Activated gamma-delta T cell treated with anti-CD3 and anti-CD28 coated beads, Interleukin-2, amount 50 U/mL, for 16 hours (primary cell): ENCODE results near the gene HERC3.

ENCODE experiments used
- DNase-seq: peaks from one replicate; pipeline ENCODE4 v3.0.0-alpha.2; 2020; ENCODE audit warnings: low read depth

Gene HERC3

GRCh38 chr4:88591787-88592599 is at the start of gene HERC3:
Gene HERC3 (plus strand): TSS chr4:88592480. CDS start chr4:88605824, 13,344 bp downstream.
- DNase-seq, result peak; percentile 76

- no peak for DNase-seq
Observed at GRCh38 chr4:88549815-88550214, 42.5 kb upstream of the HERC3 start.

GRCh38 chr4:88567591-88567990 is 24.7 kb upstream of the HERC3 start:
- DNase-seq, result no peak

- DNase-seq, result no peak
Observed at GRCh38 chr4:88570001-88570400, 22.3 kb upstream of the HERC3 start.

GRCh38 chr4:88573276-88573980 is 18.9 kb upstream of the HERC3 start:
- DNase-seq, result no peak

- no peak for DNase-seq
Observed at GRCh38 chr4:88573995-88574394, 18.3 kb upstream of the HERC3 start.

- no peak for DNase-seq
Observed at GRCh38 chr4:88575186-88575585, 17.1 kb upstream of the HERC3 start.

- DNase-seq, result no peak
Observed at GRCh38 chr4:88582493-88582892, 9.8 kb upstream of the HERC3 start.

- no peak for DNase-seq
Observed at GRCh38 chr4:88583631-88584470, 8.4 kb upstream of the HERC3 start.

GRCh38 chr4:88584471-88584900 is 7.8 kb upstream of the HERC3 start:
- no peak for DNase-seq

GRCh38 chr4:88585917-88586316 is 6.4 kb upstream of the HERC3 start:
- no peak for DNase-seq

- DNase-seq, result no peak
Observed at GRCh38 chr4:88587306-88587705, 5.0 kb upstream of the HERC3 start.

GRCh38 chr4:88592600-88593448 is 544 bp downstream of the HERC3 start:
- peak; percentile 76 for DNase-seq

- no peak for DNase-seq
Observed at GRCh38 chr4:88597970-88598660, 5.8 kb downstream of the HERC3 start.

GRCh38 chr4:88599298-88599697 is 7.0 kb downstream of the HERC3 start:
- no peak for DNase-seq

GRCh38 chr4:88599714-88600113 is 7.4 kb downstream of the HERC3 start:
- no peak for DNase-seq

GRCh38 chr4:88600176-88600838 is 8.0 kb downstream of the HERC3 start:
- DNase-seq, result no peak

- DNase-seq, result no peak
Observed at GRCh38 chr4:88604978-88605678, 12.8 kb downstream of the HERC3 start.

- no peak for DNase-seq
Observed at GRCh38 chr4:88605736-88606135, 13.5 kb downstream of the HERC3 start.

- no peak for DNase-seq
Observed at GRCh38 chr4:88606832-88607231, 14.6 kb downstream of the HERC3 start.
